DND-41 (cell line): ENCODE measurements around the gene HOATZ.

Experiments
- ATAC-seq: fragments of 200-7000 bp; cut with Tn5 transposase; 3 replicates; pipeline ENCODE4 v1.9.1; 2021; ENCODE audit warnings: low read depth; ENCODE audit not compliant: insufficient read depth
- DNase-seq: peaks from one replicate; pipeline ENCODE4 v3.0.0-alpha.2; 2020
- H2AFZ ChIP-seq: 2 replicates; pipeline ENCODE4 v1.6.0; 2012; ENCODE audit warnings: low read depth, low read length
- H3K27ac ChIP-seq: 2 replicates; pipeline ENCODE4 v1.5.1; 2012; ENCODE audit warnings: low read length, inconsistent platforms
- H3K27me3 ChIP-seq: fragments of 200-600 bp; sonication (generic); 2 replicates; pipeline ENCODE4 v1.6.0; 2012; ENCODE audit warnings: low read length, mild to moderate bottlenecking, inconsistent platforms; ENCODE audit not compliant: insufficient read depth, poor library complexity
- H3K36me3 ChIP-seq: 2 replicates; pipeline ENCODE4 v1.5.1; 2012; ENCODE audit warnings: low read length, inconsistent platforms; ENCODE audit not compliant: insufficient read depth
- H3K4me1 ChIP-seq: 2 replicates; pipeline ENCODE4 v1.5.1; 2012; ENCODE audit warnings: mild to moderate bottlenecking, low read length; ENCODE audit not compliant: insufficient read depth
- H3K4me2 ChIP-seq: 2 replicates; pipeline ENCODE4 v1.6.0; 2012; ENCODE audit warnings: mild to moderate bottlenecking, moderate library complexity, low read length, inconsistent platforms; ENCODE audit not compliant: insufficient read depth
- H3K4me3 ChIP-seq, 2 experiments: fragments of 200-600 bp in 1 of 2; shearing (Covaris generic) in 1 of 2; 2 replicates each; pipeline ENCODE4 v1.5.1; 2012 to 2016; ENCODE audit warnings: inconsistent platforms in 2 of 2, low read length in 2 of 2, mild to moderate bottlenecking in 2 of 2, low read depth in 1 of 2, moderate library complexity in 1 of 2
- H3K79me2 ChIP-seq: 2 replicates; pipeline ENCODE4 v1.6.0; 2012; ENCODE audit warnings: low read length, inconsistent platforms; ENCODE audit not compliant: insufficient read depth
- H3K9ac ChIP-seq: 2 replicates; pipeline ENCODE4 v1.6.0; 2012; ENCODE audit warnings: low read depth, mild to moderate bottlenecking, inconsistent platforms, low read length, moderate library complexity
- H3K9me3 ChIP-seq: 2 replicates; pipeline ENCODE4 v1.5.1; 2012; ENCODE audit warnings: low read length, moderate library complexity, mild to moderate bottlenecking, inconsistent platforms; ENCODE audit not compliant: insufficient read depth, severe bottlenecking
- H4K20me1 ChIP-seq: 2 replicates; pipeline ENCODE4 v1.6.0; 2012; ENCODE audit warnings: low read length; ENCODE audit not compliant: insufficient read depth
- CTCF ChIP-seq: IDR thresholded peaks from 2 replicates; pipeline ENCODE4 v1.5.1; 2012; ENCODE audit warnings: borderline replicate concordance, low read length, moderate library complexity, mild to moderate bottlenecking; ENCODE audit not compliant: poor library complexity, severe bottlenecking; ENCODE audit errors: extremely low read depth
- EZH2 ChIP-seq: IDR thresholded peaks from 3 replicates; pipeline ENCODE4 v1.6.1; 2012; ENCODE audit warnings: borderline replicate concordance, low read depth, mild to moderate bottlenecking, moderate library complexity, low read length, inconsistent platforms; ENCODE audit not compliant: severe bottlenecking

Gene HOATZ

GRCh38 chr11:111550258-111550657 lies 35.7 kb downstream of the HOATZ start:
- Histone ChIP-seq H3K4me2 (no peak overlapping the region), H3K79me2 (no peaks in the 10 kb centered on the region), H3K27me3 (peaks cover 9% of the 10 kb centered on the region), H3K9me3 (no peaks in the 10 kb centered on the region), H3K27ac (no peak overlapping the region), H3K4me3 (no peak overlapping the region), H3K36me3 (no peaks in the 10 kb centered on the region), H3K9ac (no peak overlapping the region), H3K4me1 (no peaks in the 10 kb centered on the region), H4K20me1 (no peaks in the 10 kb centered on the region), H2AFZ (no peak overlapping the region)
- TF ChIP-seq CTCF: no peak
- no peak for TF ChIP-seq EZH2
- DNase-seq: no peak
- no peak for ATAC-seq

GRCh38 chr11:111554532-111554931 lies 40.0 kb downstream of the HOATZ start:
- no peak for ATAC-seq
- DNase-seq: no peak
- H4K20me1 ChIP-seq: no peaks in the 10 kb centered on the region
- peaks cover 8% of the 10 kb centered on the region for H3K27me3 ChIP-seq
- TF ChIP-seq EZH2 (no peak), CTCF (no peak)
- no peak overlapping the region for H3K9ac ChIP-seq
- no peak overlapping the region for H3K4me3 ChIP-seq
- H3K27ac ChIP-seq: no peak overlapping the region
- H3K79me2 ChIP-seq: no peaks in the 10 kb centered on the region
- H3K4me1 ChIP-seq: no peaks in the 10 kb centered on the region
- no peak overlapping the region for H3K4me2 ChIP-seq
- H3K9me3 ChIP-seq: peaks cover 5% of the 10 kb centered on the region
- H3K36me3 ChIP-seq: no peaks in the 10 kb centered on the region
- H2AFZ ChIP-seq: no peak overlapping the region

- no peaks in the 10 kb centered on the region for H3K79me2 ChIP-seq
- no peak overlapping the region for H3K4me3 ChIP-seq
- no peak overlapping the region for H3K9ac ChIP-seq
- peaks cover 5% of the 10 kb centered on the region for H3K9me3 ChIP-seq
- no peaks in the 10 kb centered on the region for H4K20me1 ChIP-seq
- DNase-seq (no peak), ATAC-seq (no peak)
- H2AFZ ChIP-seq: no peak overlapping the region
- H3K36me3 ChIP-seq: no peaks in the 10 kb centered on the region
- peaks cover 8% of the 10 kb centered on the region for H3K27me3 ChIP-seq
- H3K27ac ChIP-seq: no peak overlapping the region
- no peak overlapping the region for H3K4me2 ChIP-seq
- no peak for TF ChIP-seq EZH2
- no peak for TF ChIP-seq CTCF
- no peaks in the 10 kb centered on the region for H3K4me1 ChIP-seq
Measured at GRCh38 chr11:111555255-111555654, 40.7 kb downstream of the HOATZ start.

GRCh38 chr11:111557425-111558111 lies 43.0 kb downstream of the HOATZ start:
- H3K27ac ChIP-seq: no peak overlapping the region
- ATAC-seq (no peak), DNase-seq (no peak)

More at GRCh38 chr11:111557425-111558111, 43.0 kb downstream of the HOATZ start:
- Histone ChIP-seq H3K4me3 (no peak overlapping the region), H3K9ac (no peak overlapping the region), H3K4me1 (no peaks in the 10 kb centered on the region), H3K4me2 (no peak overlapping the region), H3K36me3 (no peaks in the 10 kb centered on the region), H3K79me2 (no peaks in the 10 kb centered on the region), H3K27me3 (peaks cover 4% of the 10 kb centered on the region), H3K9me3 (peaks cover 5% of the 10 kb centered on the region), H4K20me1 (no peaks in the 10 kb centered on the region), H2AFZ (no peak overlapping the region)
- TF ChIP-seq EZH2 (no peak), CTCF (no peak)
